SK-N-DZ (cell line): ENCODE data around the gene RBMS2.

Source experiments
- small RNA-seq, 2 experiments: library from RNA; depleted of rRNA; stranded (forward); fragments of <200 nt; gene quantifications; one replicate each; pipeline ENCODE3, GENCODE V24; 2014

The RBMS2 gene

Small RNA genes within 50 kb of the gene (small RNA-seq; reads per million reads assigned to genes)
- 0 reads per million in 2 experiments for gene RNU6-343P
- 73.4 to 3,260 reads per million in 2 experiments for gene SNORD59A
